Uterus (tissue), 4 donors: ENCODE results near the gene COASY. TPM values are rescaled to one million over a fixed set of nuclear protein-coding genes. Genes with fewer than 3 reads are reported as not detected.

Source experiments
- DNase-seq, 2 donors: peaks; one replicate each; pipeline ENCODE4 v3.0.0-alpha.2; 2019 to 2020
- H3K27ac ChIP-seq, 2 donors: fragments of 200-600 bp; sonication (generic); 1 replicate in 1 of 2; 2 replicates in 1 of 2; pipeline ENCODE4 v1.5.1; 2016 to 2018
- H3K27me3 ChIP-seq, 2 donors: fragments of 200-600 bp; sonication (generic); one replicate each; pipeline ENCODE4 v1.5.1; 2018 to 2019; ENCODE audit warnings: control low read depth in 1 of 2
- H3K36me3 ChIP-seq, 2 donors: fragments of 200-600 bp; sonication (generic); one replicate each; pipeline ENCODE4 v1.5.1; 2019; ENCODE audit warnings: control low read depth in 1 of 2
- H3K4me1 ChIP-seq, 2 donors: fragments of 200-600 bp; sonication (generic); one replicate each; pipeline ENCODE4 v1.5.1; 2018 to 2019; ENCODE audit warnings: control low read depth in 1 of 2
- H3K4me3 ChIP-seq, 2 donors: fragments of 200-600 bp; sonication (generic); 1 replicate in 1 of 2; 2 replicates in 1 of 2; pipeline ENCODE4 v1.5.1; 2018 to 2019; ENCODE audit warnings: mild to moderate bottlenecking in 1 of 2
- H3K9me3 ChIP-seq, 2 donors: fragments of 200-600 bp; sonication (generic); one replicate each; pipeline ENCODE4 v1.5.1; 2019; ENCODE audit warnings: control low read depth in 1 of 2
- POLR2A ChIP-seq, 2 donors: fragments of 450-650 bp; IDR thresholded peaks; one replicate each; pipeline ENCODE4 v1.6.1; 2016; ENCODE audit warnings: antibody characterized with exemption in 2 of 2, mild to moderate bottlenecking in 1 of 2, moderate library complexity in 1 of 2
- intact Hi-C: fragments of 100-400 bp; cut with DNase I; formaldehyde crosslinking; loops from one replicate; pipeline ENCODE4 v1.15.1; 2023; ENCODE audit warnings: low total_unique reads
- total RNA-seq, 4 donors: library from RNA; depleted of rRNA in 3 of 4; stranded (reverse); fragments of >200 nt in 3 of 4; gene quantifications; one replicate each; pipeline versions ENCODE4 v1.1.0 to v1.2.4, GENCODE V29; 2014 to 2023
- TF ChIP-seq, protein P1 (sequence below), 4 experiments: fragments of 200-600 bp in 2 of 4; fragments of 450-650 bp in 2 of 4; sonication (generic) in 2 of 4; IDR thresholded peaks; one replicate each; pipeline ENCODE4 v1.5.1; 2016 to 2019; ENCODE audit warnings: antibody characterized with exemption in 4 of 4, mild to moderate bottlenecking in 2 of 4, moderate library complexity in 1 of 4
- donor health status: DM: yes; HTN: yes; CAD: no.

The COASY gene
- total RNA-seq, 4 donors from 2014 or later = 2.6 to 42.6 (median 16.1) TPM

DNA sequence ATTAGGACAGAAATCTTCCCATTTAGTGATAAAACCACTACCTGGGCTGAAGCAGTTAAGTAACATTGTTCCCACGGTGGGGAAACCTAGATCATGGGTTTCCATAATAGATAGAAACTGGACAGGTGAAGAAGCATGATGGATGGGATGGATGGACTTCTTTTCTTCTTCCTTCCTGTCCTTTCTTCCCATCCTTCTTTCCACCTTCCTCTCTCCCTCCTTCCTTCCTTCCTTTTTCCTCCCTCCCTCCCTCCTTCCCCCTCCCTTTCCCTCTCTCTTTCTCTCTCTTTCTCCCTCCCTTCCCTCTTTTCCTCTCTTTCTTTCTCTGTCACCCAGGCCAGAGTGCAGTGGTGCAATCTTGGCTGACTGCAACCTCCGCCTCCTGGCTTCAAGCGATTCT is 12.5 kb downstream of the COASY start:
- Histone ChIP-seq H3K36me3 (no peaks in the 10 kb centered on the region), H3K9me3 (no peaks in the 10 kb centered on the region), H3K4me3 (no peak overlapping the region), H3K4me1 (peaks cover 0 to 12% of the 10 kb centered on the region in 2 donors), H3K27ac (no peak overlapping the region), H3K27me3 (no peaks in the 10 kb centered on the region)
- TF ChIP-seq, protein P1, sequence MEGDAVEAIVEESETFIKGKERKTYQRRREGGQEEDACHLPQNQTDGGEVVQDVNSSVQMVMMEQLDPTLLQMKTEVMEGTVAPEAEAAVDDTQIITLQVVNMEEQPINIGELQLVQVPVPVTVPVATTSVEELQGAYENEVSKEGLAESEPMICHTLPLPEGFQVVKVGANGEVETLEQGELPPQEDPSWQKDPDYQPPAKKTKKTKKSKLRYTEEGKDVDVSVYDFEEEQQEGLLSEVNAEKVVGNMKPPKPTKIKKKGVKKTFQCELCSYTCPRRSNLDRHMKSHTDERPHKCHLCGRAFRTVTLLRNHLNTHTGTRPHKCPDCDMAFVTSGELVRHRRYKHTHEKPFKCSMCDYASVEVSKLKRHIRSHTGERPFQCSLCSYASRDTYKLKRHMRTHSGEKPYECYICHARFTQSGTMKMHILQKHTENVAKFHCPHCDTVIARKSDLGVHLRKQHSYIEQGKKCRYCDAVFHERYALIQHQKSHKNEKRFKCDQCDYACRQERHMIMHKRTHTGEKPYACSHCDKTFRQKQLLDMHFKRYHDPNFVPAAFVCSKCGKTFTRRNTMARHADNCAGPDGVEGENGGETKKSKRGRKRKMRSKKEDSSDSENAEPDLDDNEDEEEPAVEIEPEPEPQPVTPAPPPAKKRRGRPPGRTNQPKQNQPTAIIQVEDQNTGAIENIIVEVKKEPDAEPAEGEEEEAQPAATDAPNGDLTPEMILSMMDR (IDR thresholded peaks at IDR 0.05) = no peak
- no peak for TF ChIP-seq POLR2A (IDR thresholded peaks at IDR 0.05)
- DNase-seq = no peak
- intact Hi-C loops = loop anchor here (10.0 kb wide), 1 partner anchor 100 kb away; the partner anchor contains the start of gene PLEKHH3

DNA sequence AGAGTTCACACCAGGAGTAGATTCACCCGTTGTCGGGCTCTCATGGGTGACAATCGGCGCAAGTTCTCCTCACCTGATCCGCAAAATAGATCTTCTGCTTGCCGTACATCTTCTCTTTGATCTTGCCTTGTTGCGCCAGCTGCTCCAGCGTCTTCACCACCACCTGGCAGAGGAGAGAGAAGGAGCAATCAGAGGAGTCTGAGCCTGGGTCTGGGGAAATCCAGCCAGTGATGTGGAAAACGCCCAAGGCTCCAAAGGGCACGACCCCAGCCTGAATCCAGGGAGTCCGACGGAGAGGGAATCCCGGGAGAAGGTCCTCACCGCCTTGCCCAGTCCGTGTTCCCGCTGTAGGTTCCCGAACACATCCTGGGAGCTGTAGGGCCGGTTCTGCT is 15.2 kb downstream of the COASY start:
- peak overlapping the region; percentile 61 to 73 for H3K27ac ChIP-seq
- peak overlapping the region; percentile 43 to 65 for H3K4me3 ChIP-seq
- no peak for DNase-seq
- intact Hi-C loops = loop anchor here (10.0 kb wide), 1 partner anchor 98 kb away; the partner anchor contains the start of gene PLEKHH3
- peaks cover 0 to 12% of the 10 kb centered on the region in 2 donors for H3K4me1 ChIP-seq
- H3K36me3 ChIP-seq = no peaks in the 10 kb centered on the region
- no peak for TF ChIP-seq POLR2A (IDR thresholded peaks at IDR 0.05)
- TF ChIP-seq, protein P1 (IDR thresholded peaks at IDR 0.05) = no peak
- H3K9me3 ChIP-seq = no peaks in the 10 kb centered on the region
- H3K27me3 ChIP-seq = no peaks in the 10 kb centered on the region

DNA sequence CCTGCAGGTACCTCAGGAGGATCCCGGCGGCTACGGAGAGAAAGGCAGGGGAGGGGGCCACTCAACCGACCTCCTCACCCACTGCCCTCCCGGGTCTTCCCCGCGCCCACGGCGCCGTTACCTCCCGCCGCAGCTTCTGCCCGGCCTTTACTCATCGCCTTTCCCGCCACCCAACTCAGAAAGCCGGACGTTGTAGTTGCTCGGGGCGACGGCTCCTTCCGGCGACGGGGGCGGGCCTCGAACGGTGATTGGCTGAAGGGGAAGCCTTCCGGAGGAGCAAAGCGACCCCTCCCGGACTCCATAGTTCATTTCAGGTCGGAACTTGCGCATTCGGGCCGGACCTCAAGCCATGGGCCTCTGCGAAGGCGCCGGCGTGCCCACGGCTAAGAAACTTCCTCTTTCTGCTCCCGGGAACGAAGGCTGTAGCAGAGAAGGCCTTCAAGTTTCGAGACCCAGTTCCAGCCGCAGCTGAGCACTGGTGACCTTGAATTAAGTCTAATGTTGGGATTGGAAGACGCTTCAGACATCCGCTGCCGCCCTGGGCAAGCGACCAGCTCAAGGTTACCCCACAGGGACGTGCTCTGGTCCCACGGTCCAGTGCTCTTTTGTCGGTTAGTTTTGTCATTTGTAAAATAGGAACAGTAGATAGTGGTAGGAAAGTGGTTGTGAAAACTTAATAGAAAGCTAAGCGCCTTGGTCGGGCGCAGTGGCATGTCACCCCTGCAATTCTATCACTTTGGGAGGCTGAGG is 15.8 kb downstream of the COASY start, which contains the start of gene PSMC3IP:
Gene PSMC3IP, minus strand, starts transcription at position 198 of the 750 bp plus-strand sequence. Its CDS starts 43 bp downstream, at position 155.
- peak within 1 kb of the TSS; percentile 43 to 65 for H3K4me3 ChIP-seq
- peak within 1 kb of the TSS; percentile 73 to 82 for H3K27ac ChIP-seq
- H3K9me3 ChIP-seq = no peaks in the 10 kb centered on the region
- H3K4me1 ChIP-seq = peaks cover 0 to 12% of the 10 kb centered on the region in 2 donors
- H3K36me3 ChIP-seq = no peaks in the 10 kb centered on the region
- TF ChIP-seq, protein P1 (IDR thresholded peaks at IDR 0.05) = peak in 2 of 4 experiments; percentile 40 to 58
- peak; percentile 64 to 66 for TF ChIP-seq POLR2A (IDR thresholded peaks at IDR 0.05)
- H3K27me3 ChIP-seq = no peaks in the 10 kb centered on the region
- intact Hi-C loops = loop anchor here (10.0 kb wide), 1 partner anchor 97 kb away; the partner anchor contains the start of gene PLEKHH3
- DNase-seq = peak; percentile 95

DNA sequence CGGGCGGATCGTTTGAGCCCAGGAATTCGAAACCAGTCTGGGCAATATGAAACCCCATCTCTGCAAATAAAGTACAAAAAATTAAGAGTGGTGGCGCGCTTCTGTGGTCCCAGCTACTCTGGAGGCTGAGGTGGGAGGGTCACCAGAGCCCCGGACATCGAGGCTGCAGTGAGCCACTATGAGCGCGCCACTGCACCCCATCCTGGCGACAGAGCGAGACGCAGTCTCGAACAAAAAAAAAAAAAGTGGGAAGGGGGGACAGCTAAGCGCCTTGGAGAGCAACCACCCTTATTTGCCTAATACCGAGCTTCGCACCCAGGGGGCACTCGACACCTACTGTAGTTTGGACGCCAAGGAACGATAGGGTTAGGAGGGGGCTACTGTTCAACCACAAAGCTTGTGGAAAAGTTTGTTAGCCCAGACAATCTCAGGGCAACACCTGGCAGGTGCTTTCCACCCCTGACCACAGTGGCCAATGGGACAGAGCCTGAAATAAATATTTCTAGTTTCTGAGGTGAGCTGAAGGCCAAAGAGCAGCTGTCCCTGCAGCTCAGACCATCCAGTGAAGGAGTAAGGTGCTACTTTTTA is 16.4 kb downstream of the COASY start:
- peak; percentile 73 to 79 for DNase-seq
- peak overlapping the region; percentile 43 to 65 for H3K4me3 ChIP-seq

More for the DNA sequence above, 16.4 kb downstream of the COASY start:
- Histone ChIP-seq H3K9me3 (no peaks in the 10 kb centered on the region), H3K36me3 (no peaks in the 10 kb centered on the region), H3K4me1 (peaks cover 0 to 12% of the 10 kb centered on the region in 2 donors), H3K27me3 (no peaks in the 10 kb centered on the region), H3K27ac (peak overlapping the region; percentile 73 to 82)
- TF ChIP-seq, protein P1 (IDR thresholded peaks at IDR 0.05) = peak; percentile 66 to 79 (median 68)
- no peak for TF ChIP-seq POLR2A (IDR thresholded peaks at IDR 0.05)
- intact Hi-C loops = loop anchor here (10.0 kb wide), 1 partner anchor 96 kb away; the partner anchor contains the start of gene PLEKHH3
